Measurements from ENCODE around the gene SIN3A.
"Not testable (repeated sequence)": the region's sequence is repeated elsewhere in the genome, so short reads cannot be mapped to it uniquely, and the experiment has no call there.

SIN3A gene

DNA sequence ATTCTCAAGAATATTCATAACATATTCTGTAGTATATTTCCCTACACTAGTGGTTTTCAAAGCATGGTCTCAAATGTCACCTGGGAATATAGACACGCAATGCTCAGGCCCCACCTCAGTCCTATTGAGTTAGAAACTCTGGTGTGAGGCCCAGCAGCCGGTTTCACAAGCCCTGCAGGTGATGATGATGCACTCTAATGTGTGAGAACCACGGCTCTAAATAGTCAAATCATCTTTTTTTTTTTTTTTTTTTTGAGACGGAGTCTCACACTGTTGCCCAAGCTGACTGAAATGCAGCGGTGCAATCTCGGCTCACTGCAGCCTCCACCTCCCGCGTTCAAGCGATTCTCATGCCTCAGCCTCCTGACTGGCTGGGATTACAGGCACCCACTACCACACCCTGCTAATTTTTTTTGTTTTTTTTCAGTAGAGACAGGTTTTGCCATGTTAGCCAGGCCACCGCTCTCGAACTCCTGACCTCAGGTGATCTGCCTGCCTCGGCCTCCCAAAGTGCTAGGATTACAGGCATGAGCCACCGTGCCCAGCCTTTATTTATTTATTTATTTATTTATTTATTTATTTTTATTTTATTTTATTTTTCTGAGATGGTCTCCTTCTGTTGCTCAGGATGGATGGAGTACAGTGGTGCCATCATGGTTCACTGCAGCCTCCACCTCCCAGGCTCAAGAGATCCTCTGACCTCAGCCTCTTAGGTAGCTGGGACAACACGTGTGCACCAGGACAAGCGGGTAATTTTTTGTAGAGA lies 117.7 kb downstream of the SIN3A start:
- not testable (repeated sequence) for DNase-seq (ENCODE audit: low read depth in 2 of 2)

DNA sequence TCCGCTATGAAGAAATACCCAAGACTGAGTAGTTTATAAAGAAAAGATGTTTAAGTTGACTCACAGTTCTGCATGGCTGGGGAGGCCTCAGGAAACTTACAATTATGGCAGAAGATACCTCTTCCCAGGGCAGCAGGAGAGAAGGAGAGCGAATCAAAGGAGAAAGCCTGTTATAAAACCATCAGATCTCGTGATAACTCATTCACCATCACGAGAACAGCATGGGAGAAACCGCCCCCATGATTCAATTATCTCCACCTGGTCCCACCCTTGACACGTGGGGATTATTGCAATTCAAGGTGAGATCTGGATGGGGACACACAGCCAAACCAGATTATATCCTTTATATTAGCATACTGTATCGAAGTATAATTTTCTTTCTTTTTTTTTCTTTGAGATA lies 119.4 kb downstream of the SIN3A start:
- DNase-seq (ENCODE audit: low read depth in 2 of 2) = not testable (repeated sequence)

DNA sequence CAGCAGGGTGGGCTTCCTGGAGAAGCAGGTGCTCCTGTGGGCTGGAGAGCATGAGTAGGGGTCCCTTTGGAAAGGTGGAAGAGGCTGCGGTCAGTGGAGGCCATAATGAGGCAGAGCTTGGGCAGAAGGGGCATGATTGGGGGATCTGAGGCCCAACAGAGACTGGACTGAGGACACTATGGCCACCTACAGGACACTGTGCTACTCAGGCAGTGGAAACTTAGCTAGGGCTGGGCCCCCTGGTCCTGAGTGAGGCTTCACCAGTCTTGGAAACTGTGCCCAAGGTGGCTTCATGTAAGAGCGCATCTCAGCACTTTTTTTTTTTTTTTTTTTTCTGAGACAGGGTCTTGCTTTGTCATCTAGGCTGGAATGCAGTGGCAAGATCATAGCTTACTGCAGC lies 121.9 kb downstream of the SIN3A start:
- no peak for DNase-seq (ENCODE audit: low read depth in 2 of 2)

DNA sequence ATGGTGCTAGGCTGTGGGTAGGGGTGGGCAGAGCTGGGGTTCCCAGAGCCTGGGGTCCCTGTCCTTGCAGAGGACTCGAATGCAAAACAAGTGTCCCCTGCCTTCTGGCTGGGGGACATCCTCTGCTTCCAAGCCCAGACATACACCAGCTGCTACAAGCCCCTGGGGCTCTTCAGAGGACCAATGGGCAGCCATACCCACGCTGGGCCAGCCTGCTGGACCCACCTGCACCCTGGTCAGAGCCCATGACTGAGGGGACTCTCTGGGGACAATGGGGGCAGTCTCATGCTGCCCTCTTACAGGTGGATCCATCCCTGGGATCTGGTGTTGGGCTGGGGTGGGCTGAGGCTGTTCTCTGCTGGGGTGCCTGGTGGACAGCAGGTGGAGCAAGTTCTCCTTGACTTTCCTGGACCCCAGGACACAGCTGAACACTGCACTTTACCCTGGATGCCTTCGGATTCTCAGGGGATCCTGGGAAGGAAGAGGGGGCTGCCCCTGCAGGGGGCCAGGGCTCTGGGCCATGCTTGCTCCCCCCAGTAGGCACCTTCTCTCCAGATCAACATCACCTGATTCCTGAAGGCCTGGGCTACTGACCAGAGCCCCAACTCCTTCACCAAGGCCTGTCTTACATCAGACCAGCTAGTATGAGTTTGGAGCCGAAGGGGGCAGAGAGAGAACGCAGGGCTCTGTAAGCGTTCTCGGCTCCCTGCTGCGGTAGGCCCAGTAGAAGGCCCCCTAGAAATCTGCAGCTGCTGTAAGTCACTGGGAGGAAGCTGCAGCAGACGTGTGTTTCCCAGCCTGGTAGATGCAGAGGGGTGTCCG lies 122.8 kb downstream of the SIN3A start:
- no peak for DNase-seq (ENCODE audit: low read depth in 2 of 2)

DNA sequence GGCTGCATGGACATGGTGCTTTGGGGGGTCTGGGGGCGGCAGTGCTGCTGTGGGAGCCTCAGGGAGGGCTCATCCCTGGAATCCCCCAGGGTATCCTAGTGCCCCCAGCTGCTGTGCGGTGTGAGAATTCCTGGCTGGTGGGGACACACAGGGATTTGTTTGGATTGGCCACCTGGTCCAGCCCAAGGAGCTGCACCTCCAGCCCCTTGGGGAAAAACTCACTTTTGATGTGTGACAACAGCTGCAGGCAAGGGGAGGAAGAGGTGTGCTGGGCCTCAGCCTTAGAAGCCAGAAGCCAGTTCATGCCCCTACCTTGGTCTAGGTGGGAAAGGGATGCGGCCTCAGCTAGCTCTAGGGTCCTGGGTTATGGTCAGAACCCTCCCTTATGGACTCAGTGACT lies 124.0 kb downstream of the SIN3A start:
- no peak for DNase-seq (ENCODE audit: low read depth in 2 of 2)

DNA sequence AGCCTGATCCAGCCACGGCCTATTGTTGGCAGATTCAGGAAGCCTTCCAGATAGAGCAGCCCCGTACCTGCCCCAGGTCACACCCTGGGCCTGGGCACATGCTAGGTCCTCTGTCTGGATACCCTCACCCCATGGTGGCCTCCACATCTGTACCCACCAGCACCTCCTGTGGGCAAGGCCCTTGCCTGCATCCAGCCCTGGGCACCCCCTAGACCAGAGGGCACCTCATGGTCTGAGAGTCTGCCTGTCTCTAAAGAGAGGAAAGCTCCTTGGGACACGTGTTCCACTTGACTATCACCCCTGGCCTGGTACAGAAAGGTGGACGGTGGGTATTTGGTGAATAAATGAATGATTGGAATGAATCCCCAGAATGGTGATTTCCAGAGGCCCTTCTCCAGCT lies 124.5 kb downstream of the SIN3A start:
- no peak for DNase-seq (ENCODE audit: low read depth in 2 of 2)

DNA sequence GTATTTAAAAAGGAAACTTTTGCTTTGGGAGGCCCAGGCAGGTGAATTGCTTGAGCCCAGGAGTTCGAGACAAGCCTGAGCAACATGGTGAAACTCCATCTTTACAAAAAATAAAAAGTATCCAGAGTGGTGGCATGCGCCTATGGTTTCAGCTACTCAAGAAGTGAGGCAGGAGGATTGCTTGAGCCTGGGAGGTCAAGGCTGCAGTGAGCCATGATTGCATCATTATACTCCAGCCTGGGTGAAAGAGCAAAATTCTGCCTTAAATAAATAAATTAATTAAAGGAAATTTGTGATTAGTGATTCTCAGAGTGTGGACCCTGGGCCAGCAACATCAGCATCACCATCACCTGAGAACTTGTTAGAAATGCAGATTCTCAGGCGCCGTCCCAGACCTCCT lies 125.6 kb downstream of the SIN3A start:
- DNase-seq (ENCODE audit: low read depth in 2 of 2) = no peak

DNA sequence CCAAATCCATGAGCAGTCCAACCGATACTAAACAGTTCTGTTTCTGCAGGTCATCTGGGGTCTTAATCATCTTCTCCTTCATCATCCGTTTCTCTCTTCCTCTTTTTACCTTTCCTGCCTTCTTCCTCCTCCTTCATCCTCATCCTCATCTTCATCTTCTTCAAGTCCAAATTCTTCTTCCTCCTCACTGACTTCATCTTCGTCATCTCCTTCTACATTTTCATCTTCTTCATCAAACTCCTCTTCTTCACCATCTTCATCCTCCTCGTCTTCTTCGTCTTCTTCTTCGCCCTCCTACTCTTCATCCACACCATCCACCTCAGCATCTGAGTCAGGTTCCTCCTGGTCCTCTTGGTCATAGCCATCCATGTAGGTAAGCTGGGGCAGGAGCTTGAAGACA lies 129.8 kb downstream of the SIN3A start:
- no peak for DNase-seq (ENCODE audit: low read depth in 2 of 2)
